ENCODE measurements around the gene LDLRAD4.

The LDLRAD4 gene

GRCh38 chr18:13179566-13180113 lies 38.9 kb upstream of the LDLRAD4 start:
- H3K4me3 ChIP-seq (ENCODE audit: low read length): no peak overlapping the region
- DNase-seq (ENCODE audit: low read depth): no peak
- no peak for TF ChIP-seq CTCF (conservative IDR thresholded peaks at IDR 0.05; ENCODE audit: low read depth, low read length)

- no peak for DNase-seq (ENCODE audit: low read depth)
- TF ChIP-seq CTCF (conservative IDR thresholded peaks at IDR 0.05; ENCODE audit: low read depth, low read length): no peak
- no peak overlapping the region for H3K4me3 ChIP-seq (ENCODE audit: low read length)
These were observed 37.8 kb upstream of the LDLRAD4 start for GRCh38 chr18:13180614-13181375.

- no peak overlapping the region for H3K4me3 ChIP-seq (ENCODE audit: low read length)
- no peak for DNase-seq (ENCODE audit: low read depth)
- no peak for TF ChIP-seq CTCF (conservative IDR thresholded peaks at IDR 0.05; ENCODE audit: low read depth, low read length)
These were observed 36.8 kb upstream of the LDLRAD4 start for GRCh38 chr18:13181765-13182164.

GRCh38 chr18:13183359-13183758 lies 35.2 kb upstream of the LDLRAD4 start:
- no peak for DNase-seq (ENCODE audit: low read depth)
- TF ChIP-seq CTCF (conservative IDR thresholded peaks at IDR 0.05; ENCODE audit: low read depth, low read length): no peak
- H3K4me3 ChIP-seq (ENCODE audit: low read length): no peak overlapping the region

GRCh38 chr18:13183790-13184189 lies 34.8 kb upstream of the LDLRAD4 start:
- TF ChIP-seq CTCF (conservative IDR thresholded peaks at IDR 0.05; ENCODE audit: low read depth, low read length): no peak
- no peak overlapping the region for H3K4me3 ChIP-seq (ENCODE audit: low read length)
- no peak for DNase-seq (ENCODE audit: low read depth)

GRCh38 chr18:13184396-13184795 lies 34.2 kb upstream of the LDLRAD4 start:
- no peak for TF ChIP-seq CTCF (conservative IDR thresholded peaks at IDR 0.05; ENCODE audit: low read depth, low read length)
- DNase-seq (ENCODE audit: low read depth): no peak
- H3K4me3 ChIP-seq (ENCODE audit: low read length): no peak overlapping the region

GRCh38 chr18:13185675-13186198 lies 32.8 kb upstream of the LDLRAD4 start:
- no peak for TF ChIP-seq CTCF (conservative IDR thresholded peaks at IDR 0.05; ENCODE audit: low read depth, low read length)
- no peak for DNase-seq (ENCODE audit: low read depth)
- H3K4me3 ChIP-seq (ENCODE audit: low read length): no peak overlapping the region

Data from retinal pigment epithelial cell (primary cell).